Measurements from ENCODE around the gene CLSTN2.

CLSTN2 gene

DNA sequence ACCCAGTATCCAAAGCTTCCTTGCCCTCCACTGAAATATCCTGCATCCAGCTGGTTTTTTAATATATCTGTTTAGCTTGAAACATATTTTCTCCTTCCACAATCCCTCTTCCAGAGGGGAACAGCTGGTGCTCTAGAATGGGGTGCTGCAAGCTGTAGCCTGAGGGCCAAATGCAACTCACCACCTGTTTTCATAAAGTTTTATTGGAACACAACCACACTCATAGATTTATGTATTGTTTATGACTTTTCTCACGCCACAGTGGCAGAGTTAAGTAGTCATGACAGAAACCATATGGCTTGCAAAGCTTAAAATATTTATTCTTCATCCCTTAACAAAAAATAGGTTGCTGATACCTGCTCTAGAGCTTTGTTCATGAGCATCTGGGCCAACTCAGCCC lies 298.7 kb downstream of the CLSTN2 start:
- H3K9me3 ChIP-seq (replicated peaks in 1 of 2; ENCODE audit: control insufficient read depth in 2 of 2, insufficient read depth in 1 of 2, low read depth in 1 of 2, low read length in 2 of 2), result no peaks in the 10 kb centered on the region
- H3K27ac ChIP-seq (replicated peaks; ENCODE audit: low read length), result no peak overlapping the region
- WGBS, 2 donors (ENCODE audit: extremely low coverage in 2 of 2, insufficient read length in 2 of 2, insufficient replicate concordance in 1 of 2), result no CpG with 5 or more reads among the region's 1 CpG

DNA sequence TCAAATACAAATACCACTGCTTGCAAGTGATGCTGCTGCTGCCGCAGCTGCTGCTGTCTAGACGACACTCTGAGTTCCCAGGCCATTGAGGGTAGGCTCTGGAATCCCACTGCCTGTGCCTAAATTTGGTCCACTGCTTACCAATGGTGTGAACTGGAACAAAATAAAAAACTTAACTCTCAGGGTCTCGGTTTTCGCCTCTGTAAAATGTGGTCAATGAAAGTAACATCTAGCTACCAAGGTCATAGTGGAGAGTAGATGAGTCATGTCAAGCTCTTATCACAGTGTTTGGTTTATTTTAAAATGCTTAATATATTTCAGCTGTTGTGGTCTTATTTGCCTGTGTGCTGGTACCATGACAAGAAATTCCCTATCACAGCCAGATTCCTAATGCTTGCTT lies 299.3 kb downstream of the CLSTN2 start:
- no peak overlapping the region for H3K4me3 ChIP-seq (ENCODE audit: low read length in 2 of 2)
- no peak overlapping the region for H3K14ac ChIP-seq (ENCODE audit: low read length)
- no peak overlapping the region for H2BK15ac ChIP-seq (ENCODE audit: low read length)
- DNase-seq (ENCODE audit: low spot score), result no peak
- H2BK12ac ChIP-seq (ENCODE audit: low read length), result no peak overlapping the region
- H3K9ac ChIP-seq (ENCODE audit: low read depth, low read length, poor library complexity), result no peak overlapping the region
- no peaks in the 10 kb centered on the region for H3K9me3 ChIP-seq (replicated peaks in 1 of 2; ENCODE audit: control insufficient read depth in 2 of 2, insufficient read depth in 1 of 2, low read depth in 1 of 2, low read length in 2 of 2)
- no peak overlapping the region for H2AK5ac ChIP-seq (ENCODE audit: low read depth, low read length)
- H3K4me2 ChIP-seq (ENCODE audit: insufficient read depth, low read length, poor library complexity, severe bottlenecking), result no peak overlapping the region
- no peak overlapping the region for H3K4ac ChIP-seq (ENCODE audit: low read length)
- no peaks in the 10 kb centered on the region for H3K79me1 ChIP-seq (ENCODE audit: low read depth, low read length)
- H4K8ac ChIP-seq (ENCODE audit: low read depth, low read length), result no peak overlapping the region
- H3K27me3 ChIP-seq (ENCODE audit: control insufficient read depth in 3 of 3, insufficient read depth in 3 of 3, low read depth in 1 of 3, low read length in 3 of 3), result no peaks in the 10 kb centered on the region
- no peaks in the 10 kb centered on the region for H3K36me3 ChIP-seq (replicated peaks in 1 of 2; ENCODE audit: control insufficient read depth in 2 of 2, insufficient read depth in 2 of 2, low read length in 2 of 2)
- no peak overlapping the region for H3K27ac ChIP-seq (replicated peaks; ENCODE audit: low read length)
- no peak overlapping the region for H2BK5ac ChIP-seq (ENCODE audit: low read length)
- H2BK120ac ChIP-seq (ENCODE audit: low read depth, low read length), result no peak overlapping the region
- H4K91ac ChIP-seq (ENCODE audit: low read depth, low read length, poor library complexity), result no peak overlapping the region
- H3K4me1 ChIP-seq (ENCODE audit: control insufficient read depth in 2 of 2, insufficient read depth in 1 of 2, low read depth in 1 of 2, low read length in 2 of 2), result no peaks in the 10 kb centered on the region
- no peak overlapping the region for H2AFZ ChIP-seq (ENCODE audit: low read length)
- no peak overlapping the region for H3K23ac ChIP-seq (ENCODE audit: low read depth, low read length, poor library complexity)
- H3K18ac ChIP-seq (ENCODE audit: low read length), result no peak overlapping the region
- no CpG with 5 or more reads among the region's 4 CpGs for WGBS, 2 donors (ENCODE audit: extremely low coverage in 2 of 2, insufficient read length in 2 of 2, insufficient replicate concordance in 1 of 2)

More for the DNA sequence above, 298.7 kb downstream of the CLSTN2 start:
- Histone ChIP-seq H3K18ac (ENCODE audit: low read length) (no peak overlapping the region), H3K14ac (ENCODE audit: low read length) (no peak overlapping the region), H2AK5ac (ENCODE audit: low read depth, low read length) (no peak overlapping the region), H2AFZ (ENCODE audit: low read length) (no peak overlapping the region), H3K27me3 (ENCODE audit: control insufficient read depth in 3 of 3, insufficient read depth in 3 of 3, low read depth in 1 of 3, low read length in 3 of 3) (no peaks in the 10 kb centered on the region), H3K23ac (ENCODE audit: low read depth, low read length, poor library complexity) (no peak overlapping the region), H4K8ac (ENCODE audit: low read depth, low read length) (no peak overlapping the region), H2BK120ac (ENCODE audit: low read depth, low read length) (no peak overlapping the region), H3K4me1 (ENCODE audit: control insufficient read depth in 2 of 2, insufficient read depth in 1 of 2, low read depth in 1 of 2, low read length in 2 of 2) (no peaks in the 10 kb centered on the region), H3K4me2 (ENCODE audit: insufficient read depth, low read length, poor library complexity, severe bottlenecking) (no peak overlapping the region), H2BK5ac (ENCODE audit: low read length) (no peak overlapping the region), H3K4me3 (ENCODE audit: low read length in 2 of 2) (no peak overlapping the region), H3K9ac (ENCODE audit: low read depth, low read length, poor library complexity) (no peak overlapping the region), H3K79me1 (ENCODE audit: low read depth, low read length) (no peaks in the 10 kb centered on the region), H4K91ac (ENCODE audit: low read depth, low read length, poor library complexity) (no peak overlapping the region), H2BK12ac (ENCODE audit: low read length) (no peak overlapping the region), H3K4ac (ENCODE audit: low read length) (no peak overlapping the region), H3K36me3 (replicated peaks in 1 of 2; ENCODE audit: control insufficient read depth in 2 of 2, insufficient read depth in 2 of 2, low read length in 2 of 2) (no peaks in the 10 kb centered on the region), H2BK15ac (ENCODE audit: low read length) (no peak overlapping the region)
- no peak for DNase-seq (ENCODE audit: low spot score)

DNA sequence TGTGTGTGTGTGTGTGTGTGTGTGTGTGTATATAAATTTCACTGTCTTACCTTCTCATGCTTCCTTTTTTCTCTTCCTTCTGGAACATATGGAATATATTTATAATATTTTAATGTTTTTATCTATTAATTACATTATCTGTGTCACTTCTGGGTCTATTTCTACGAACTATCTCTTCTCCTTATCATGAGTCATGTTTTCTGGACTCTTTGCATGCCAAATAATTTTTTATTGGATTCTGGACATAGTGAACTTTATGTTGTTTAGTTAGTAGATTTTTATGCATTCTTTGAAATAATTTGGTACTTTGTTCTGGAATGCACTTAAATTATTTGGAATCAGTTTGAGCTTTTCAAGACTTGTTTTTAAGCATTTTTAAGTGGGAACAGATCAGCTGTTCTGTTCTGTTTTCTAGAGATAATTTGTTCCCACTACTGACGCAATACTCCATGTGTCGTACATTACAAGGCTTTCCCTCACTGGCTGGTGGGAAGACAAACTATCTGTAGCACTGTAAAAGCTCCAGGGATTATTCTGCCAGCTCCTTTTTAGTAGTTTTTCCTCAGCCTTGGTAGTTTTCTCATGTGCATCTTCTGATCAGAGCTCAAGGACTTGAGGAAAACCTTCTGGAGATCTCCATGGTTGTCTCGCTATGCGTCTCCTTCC lies 302.0 kb downstream of the CLSTN2 start:
- Histone ChIP-seq H3K79me1 (ENCODE audit: low read depth, low read length) (no peaks in the 10 kb centered on the region), H3K4me1 (ENCODE audit: control insufficient read depth in 2 of 2, insufficient read depth in 1 of 2, low read depth in 1 of 2, low read length in 2 of 2) (no peaks in the 10 kb centered on the region), H4K8ac (ENCODE audit: low read depth, low read length) (no peak overlapping the region), H2BK15ac (ENCODE audit: low read length) (no peak overlapping the region), H2BK12ac (ENCODE audit: low read length) (no peak overlapping the region), H3K4me3 (ENCODE audit: low read length in 2 of 2) (no peak overlapping the region), H3K4ac (ENCODE audit: low read length) (no peak overlapping the region), H3K4me2 (ENCODE audit: insufficient read depth, low read length, poor library complexity, severe bottlenecking) (no peak overlapping the region), H3K23ac (ENCODE audit: low read depth, low read length, poor library complexity) (no peak overlapping the region), H3K14ac (ENCODE audit: low read length) (no peak overlapping the region), H2BK5ac (ENCODE audit: low read length) (no peak overlapping the region), H3K27ac (replicated peaks; ENCODE audit: low read length) (no peak overlapping the region), H4K91ac (ENCODE audit: low read depth, low read length, poor library complexity) (no peak overlapping the region), H3K9ac (ENCODE audit: low read depth, low read length, poor library complexity) (no peak overlapping the region), H2AFZ (ENCODE audit: low read length) (no peak overlapping the region), H3K18ac (ENCODE audit: low read length) (no peak overlapping the region), H3K27me3 (ENCODE audit: control insufficient read depth in 3 of 3, insufficient read depth in 3 of 3, low read depth in 1 of 3, low read length in 3 of 3) (no peaks in the 10 kb centered on the region), H2BK120ac (ENCODE audit: low read depth, low read length) (no peak overlapping the region), H3K36me3 (replicated peaks in 1 of 2; ENCODE audit: control insufficient read depth in 2 of 2, insufficient read depth in 2 of 2, low read length in 2 of 2) (no peaks in the 10 kb centered on the region), H3K9me3 (replicated peaks in 1 of 2; ENCODE audit: control insufficient read depth in 2 of 2, insufficient read depth in 1 of 2, low read depth in 1 of 2, low read length in 2 of 2) (no peaks in the 10 kb centered on the region), H2AK5ac (ENCODE audit: low read depth, low read length) (no peak overlapping the region)
- no peak for DNase-seq (ENCODE audit: low spot score)
- WGBS, 2 donors (ENCODE audit: extremely low coverage in 2 of 2, insufficient read length in 2 of 2, insufficient replicate concordance in 1 of 2), result no CpG with 5 or more reads among the region's 5 CpGs

DNA sequence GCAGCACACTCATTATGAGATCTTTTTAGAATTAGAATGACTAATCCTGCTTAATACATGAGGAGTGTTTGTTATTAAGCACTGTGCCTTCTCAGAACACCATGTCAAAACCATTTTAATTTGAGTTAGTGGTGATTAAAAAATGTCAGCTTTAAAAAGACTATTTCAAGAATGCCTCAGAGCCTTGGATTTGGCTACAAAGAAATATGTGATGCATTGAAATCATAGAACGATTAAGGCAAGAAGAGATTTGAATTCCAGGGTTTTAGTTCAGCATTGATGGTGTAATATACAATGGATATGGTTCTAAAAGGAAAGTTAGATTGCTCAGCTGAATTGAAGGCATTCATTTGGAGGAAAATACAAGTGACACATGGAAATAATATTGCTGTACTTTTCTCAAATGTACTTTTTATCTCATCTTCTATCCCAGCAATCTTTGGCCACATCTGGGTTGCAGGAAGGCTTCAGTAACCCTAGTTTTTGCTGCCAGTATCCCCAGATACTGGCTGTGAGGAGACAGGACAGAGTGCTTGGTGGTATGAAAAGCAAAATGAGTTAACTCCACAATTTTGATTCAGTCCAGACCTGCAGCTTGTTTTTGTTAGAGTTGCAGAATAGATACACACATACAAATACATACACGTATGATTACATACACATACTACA lies 303.8 kb downstream of the CLSTN2 start:
- no peak overlapping the region for H3K4me2 ChIP-seq (ENCODE audit: insufficient read depth, low read length, poor library complexity, severe bottlenecking)
- H3K27ac ChIP-seq (replicated peaks; ENCODE audit: low read length), result no peak overlapping the region
- WGBS, 2 donors (ENCODE audit: extremely low coverage in 2 of 2, insufficient read length in 2 of 2, insufficient replicate concordance in 1 of 2), result no CpG with 5 or more reads among the region's 2 CpGs
- H3K79me1 ChIP-seq (ENCODE audit: low read depth, low read length), result no peaks in the 10 kb centered on the region
- no peak overlapping the region for H2BK120ac ChIP-seq (ENCODE audit: low read depth, low read length)
- peaks cover 0 to 2% (median 0%) of the 10 kb centered on the region in 3 experiments for H3K27me3 ChIP-seq (ENCODE audit: control insufficient read depth in 3 of 3, insufficient read depth in 3 of 3, low read depth in 1 of 3, low read length in 3 of 3)
- H3K9me3 ChIP-seq (replicated peaks in 1 of 2; ENCODE audit: control insufficient read depth in 2 of 2, insufficient read depth in 1 of 2, low read depth in 1 of 2, low read length in 2 of 2), result no peaks in the 10 kb centered on the region
- H3K18ac ChIP-seq (ENCODE audit: low read length), result no peak overlapping the region
- H3K36me3 ChIP-seq (replicated peaks in 1 of 2; ENCODE audit: control insufficient read depth in 2 of 2, insufficient read depth in 2 of 2, low read length in 2 of 2), result no peaks in the 10 kb centered on the region
- no peak overlapping the region for H3K4me3 ChIP-seq (ENCODE audit: low read length in 2 of 2)
- no peak overlapping the region for H3K4ac ChIP-seq (ENCODE audit: low read length)
- H2BK15ac ChIP-seq (ENCODE audit: low read length), result no peak overlapping the region
- no peak overlapping the region for H2BK5ac ChIP-seq (ENCODE audit: low read length)
- H4K8ac ChIP-seq (ENCODE audit: low read depth, low read length), result no peak overlapping the region
- H2AK5ac ChIP-seq (ENCODE audit: low read depth, low read length), result no peak overlapping the region
- no peak overlapping the region for H3K9ac ChIP-seq (ENCODE audit: low read depth, low read length, poor library complexity)
- peaks cover 0 to 1% of the 10 kb centered on the region in 2 donors for H3K4me1 ChIP-seq (ENCODE audit: control insufficient read depth in 2 of 2, insufficient read depth in 1 of 2, low read depth in 1 of 2, low read length in 2 of 2)
- no peak overlapping the region for H4K91ac ChIP-seq (ENCODE audit: low read depth, low read length, poor library complexity)
- no peak overlapping the region for H3K14ac ChIP-seq (ENCODE audit: low read length)
- no peak overlapping the region for H3K23ac ChIP-seq (ENCODE audit: low read depth, low read length, poor library complexity)
- no peak overlapping the region for H2AFZ ChIP-seq (ENCODE audit: low read length)
- no peak overlapping the region for H2BK12ac ChIP-seq (ENCODE audit: low read length)
- DNase-seq (ENCODE audit: low spot score), result no peak

Data from neuronal stem cell (in vitro differentiated cells).